H9 (cell line): ENCODE results near the gene CCR3. TPM values are rescaled to one million over a fixed set of nuclear protein-coding genes. Genes with fewer than 3 reads are reported as not detected.

Source experiments
- DNase-seq: peaks from one replicate; pipeline ENCODE4 v3.0.0-alpha.2; 2017
- H2AFZ ChIP-seq: one replicate; pipeline ENCODE4 v1.6.1; 2013; ENCODE audit warnings: mild to moderate bottlenecking, low read length, control low read depth, moderate library complexity
- H2AK5ac ChIP-seq: 2 replicates; pipeline ENCODE4 v1.6.1; 2013; ENCODE audit warnings: low read length, control low read depth, mixed read lengths; ENCODE audit not compliant: insufficient read length
- H2BK120ac ChIP-seq: one replicate; pipeline ENCODE4 v1.6.1; 2013; ENCODE audit warnings: low read depth, mild to moderate bottlenecking, low read length, control low read depth, inconsistent platforms; ENCODE audit not compliant: poor library complexity, severe bottlenecking
- H2BK12ac ChIP-seq: 2 replicates; pipeline ENCODE4 v1.6.1; 2013; ENCODE audit warnings: low read length, control low read depth, mixed read lengths, low read depth; ENCODE audit not compliant: insufficient read length
- H2BK15ac ChIP-seq: 2 replicates; pipeline ENCODE4 v1.6.1; 2013; ENCODE audit warnings: low read depth, low read length, control low read depth
- H2BK20ac ChIP-seq: one replicate; pipeline ENCODE4 v1.6.1; 2013; ENCODE audit warnings: low read depth, mild to moderate bottlenecking, low read length, control low read depth, inconsistent platforms; ENCODE audit not compliant: poor library complexity, severe bottlenecking
- H2BK5ac ChIP-seq: 2 replicates; pipeline ENCODE4 v1.6.1; 2013; ENCODE audit warnings: low read length, control low read depth, mixed read lengths; ENCODE audit not compliant: insufficient read length
- H3K14ac ChIP-seq: 2 replicates; pipeline ENCODE4 v1.6.1; 2013; ENCODE audit warnings: low read length, control low read depth; ENCODE audit not compliant: insufficient read depth
- H3K18ac ChIP-seq: 2 replicates; pipeline ENCODE4 v1.6.1; 2013; ENCODE audit warnings: low read depth, mild to moderate bottlenecking, mixed read lengths, low read length, control low read depth; ENCODE audit not compliant: insufficient read length
- H3K23ac ChIP-seq: 2 replicates; pipeline ENCODE4 v1.6.1; 2013; ENCODE audit warnings: low read length, control low read depth, mixed read lengths, low read depth; ENCODE audit not compliant: insufficient read length
- H3K23me2 ChIP-seq: 2 replicates; pipeline ENCODE4 v1.6.1; 2013; ENCODE audit warnings: low read depth, mild to moderate bottlenecking, mixed read lengths, low read length, control low read depth; ENCODE audit not compliant: insufficient read length, poor library complexity, severe bottlenecking
- H3K27ac ChIP-seq: 2 replicates; pipeline ENCODE4 v1.5.1; 2013; ENCODE audit warnings: low read length, control low read depth, mixed read lengths, low read depth; ENCODE audit not compliant: insufficient read length
- H3K27me3 ChIP-seq: 2 replicates; pipeline ENCODE4 v1.6.1; 2013; ENCODE audit warnings: low read length, control low read depth, inconsistent platforms; ENCODE audit not compliant: insufficient read depth
- H3K4ac ChIP-seq: 2 replicates; pipeline ENCODE4 v1.6.1; 2013; ENCODE audit warnings: low read depth, mild to moderate bottlenecking, control low read depth, inconsistent platforms, low read length, moderate library complexity
- H3K4me1 ChIP-seq: 2 replicates; pipeline ENCODE4 v1.6.1; 2013; ENCODE audit warnings: low read length, control low read depth, inconsistent platforms; ENCODE audit not compliant: insufficient read depth
- H3K4me2 ChIP-seq: 2 replicates; pipeline ENCODE4 v1.6.1; 2013; ENCODE audit warnings: low read length, control low read depth, mixed read lengths; ENCODE audit not compliant: insufficient read length, insufficient read depth
- H3K56ac ChIP-seq: 2 replicates; pipeline ENCODE4 v1.6.1; 2013; ENCODE audit warnings: low read depth, mild to moderate bottlenecking, mixed read lengths, low read length, control low read depth; ENCODE audit not compliant: insufficient read length
- H3K79me1 ChIP-seq: 2 replicates; pipeline ENCODE4 v1.6.1; 2013; ENCODE audit warnings: low read depth, mild to moderate bottlenecking, moderate library complexity, low read length, control low read depth, inconsistent platforms; ENCODE audit not compliant: insufficient read depth, poor library complexity, severe bottlenecking
- H3K79me2 ChIP-seq: 2 replicates; pipeline ENCODE4 v1.6.1; 2013; ENCODE audit warnings: low read length, control low read depth, inconsistent platforms; ENCODE audit not compliant: insufficient read depth
- H3K9ac ChIP-seq: 2 replicates; pipeline ENCODE4 v1.6.1; 2013; ENCODE audit warnings: low read length, control low read depth, mixed read lengths; ENCODE audit not compliant: insufficient read length; ENCODE audit errors: extremely low read depth
- H3K9me3 ChIP-seq: one replicate; pipeline ENCODE4 v1.6.1; 2013; ENCODE audit warnings: low read depth, low read length, inconsistent platforms; ENCODE audit not compliant: control insufficient read depth
- H3T11ph ChIP-seq: one replicate; pipeline ENCODE4 v1.6.1; 2013; ENCODE audit warnings: mild to moderate bottlenecking, low read length, control low read depth, inconsistent platforms
- H4K20me1 ChIP-seq: one replicate; pipeline ENCODE4 v1.6.1; 2013; ENCODE audit not compliant: control insufficient read depth, insufficient read length, insufficient read depth
- H4K5ac ChIP-seq: 2 replicates; pipeline ENCODE4 v1.6.1; 2013; ENCODE audit warnings: low read depth, mild to moderate bottlenecking, mixed read lengths, low read length, control low read depth; ENCODE audit not compliant: insufficient read length
- H4K8ac ChIP-seq: replicated peaks from 2 replicates; pipeline ENCODE4 v1.6.1; 2013; ENCODE audit warnings: low read length, control low read depth, mixed read lengths, low read depth; ENCODE audit not compliant: insufficient read length
- H4K91ac ChIP-seq: 2 replicates; pipeline ENCODE4 v1.6.1; 2013; ENCODE audit warnings: low read depth, mild to moderate bottlenecking, moderate library complexity, mixed read lengths, low read length, control low read depth; ENCODE audit not compliant: insufficient read length
- H3K27ac Mint-ChIP-seq, 3 experiments: 2 replicates in 2 of 3; 3 replicates in 1 of 3; pipeline ENCODE4 v1.8.0; 2020 to 2021; ENCODE audit warnings: mixed read lengths in 3 of 3, mild to moderate bottlenecking in 1 of 3, moderate library complexity in 1 of 3
- H3K27me3 Mint-ChIP-seq: 2 replicates; pipeline ENCODE4 v1.8.0; 2021; ENCODE audit warnings: low read depth, mild to moderate bottlenecking, moderate library complexity, mixed read lengths
- H3K36me3 Mint-ChIP-seq, 3 experiments: 2 replicates in 2 of 3; 3 replicates in 1 of 3; pipeline ENCODE4 v1.8.0; 2020 to 2021; ENCODE audit warnings: low read depth in 3 of 3, mixed read lengths in 3 of 3; ENCODE audit not compliant: insufficient read depth in 1 of 3
- H3K4me1 Mint-ChIP-seq, 2 experiments: 2 replicates each; pipeline ENCODE4 v1.8.0; 2020; ENCODE audit warnings: mixed read lengths in 2 of 2
- H3K4me3 Mint-ChIP-seq, 2 experiments: 2 replicates in 1 of 2; 3 replicates in 1 of 2; pipeline ENCODE4 v1.8.0; 2020 to 2021; ENCODE audit warnings: mild to moderate bottlenecking in 2 of 2, mixed read lengths in 2 of 2, moderate library complexity in 1 of 2
- H3K9me3 Mint-ChIP-seq, 2 experiments: 2 replicates in 1 of 2; 3 replicates in 1 of 2; pipeline ENCODE4 v1.8.0; 2020; ENCODE audit warnings: mild to moderate bottlenecking in 2 of 2, mixed read lengths in 2 of 2, moderate library complexity in 1 of 2
- CTCF ChIP-seq: fragments of 200-600 bp; sonication (generic); conservative IDR thresholded peaks from 3 replicates; pipeline ENCODE4 v1.8.0; 2021; ENCODE audit warnings: antibody characterized with exemption, mild to moderate bottlenecking
- WGBS: extraction: QIAGEN DNeasy Blood & Tissue Kit; methylation state at CpG from one replicate; pipeline ENCODE4 v1.1.7; 2013; ENCODE audit warnings: missing lambda C conversion rate, low lambda C conversion rate, mixed read lengths; ENCODE audit not compliant: insufficient read length; ENCODE audit errors: extremely low coverage; 5-methylcytosine and 5-hydroxymethylcytosine counted together
- total RNA-seq: library from RNA; stranded (reverse); gene quantifications from 2 replicates; pipeline ENCODE4 v1.2.1, GENCODE V29; 2021

CCR3 gene
- total RNA-seq, 1 experiment from 2014 or later: not detected

GRCh38 chr3:46205286-46205960 lies 36.8 kb upstream of the CCR3 start:
- H3K27me3 ChIP-seq: no peaks in the 10 kb centered on the region
- no peak for TF ChIP-seq CTCF

More at GRCh38 chr3:46205286-46205960, 36.8 kb upstream of the CCR3 start:
- DNase-seq: no peak
- no peak overlapping the region for H3K23ac ChIP-seq
- no CpG with 5 or more reads among the region's 2 CpGs for WGBS
- H3K9me3 ChIP-seq: no peaks in the 10 kb centered on the region
- no peak overlapping the region for H2BK120ac ChIP-seq
- no peak overlapping the region for H3K18ac ChIP-seq
- no peaks in the 10 kb centered on the region for H3K79me2 ChIP-seq
- H3K4ac ChIP-seq: no peak overlapping the region
- Mint-ChIP-seq H3K36me3 (no peaks in the 10 kb centered on the region), H3K27ac (peak overlapping the region in 1 of 3 experiments; percentile 65; a peak in 1 of 7 replicates), H3K27me3 (peaks cover 7% of the 10 kb centered on the region), H3K4me3 (no peak overlapping the region), H3K4me1 (peaks cover 11 to 17% of the 10 kb centered on the region in 2 experiments), H3K9me3 (no peaks in the 10 kb centered on the region)
- no peak overlapping the region for H2BK20ac ChIP-seq
- H3K79me1 ChIP-seq: no peaks in the 10 kb centered on the region
- H2BK5ac ChIP-seq: no peak overlapping the region
- no peak overlapping the region for H3K9ac ChIP-seq
- no peak overlapping the region for H2AFZ ChIP-seq
- no peak overlapping the region for H4K8ac ChIP-seq
- no peak overlapping the region for H4K91ac ChIP-seq
- no peak overlapping the region for H4K5ac ChIP-seq
- no peaks in the 10 kb centered on the region for H4K20me1 ChIP-seq
- no peak overlapping the region for H3T11ph ChIP-seq
- no peak overlapping the region for H3K56ac ChIP-seq
- H2AK5ac ChIP-seq: no peak overlapping the region
- no peak overlapping the region for H2BK12ac ChIP-seq
- no peak overlapping the region for H3K4me2 ChIP-seq
- H3K4me1 ChIP-seq: 0 out of 2 replicates have a peak, but pooled peaks cover 2% of the 10 kb centered on the region
- no peak overlapping the region for H3K27ac ChIP-seq
- H3K14ac ChIP-seq: no peak overlapping the region
- H3K23me2 ChIP-seq: no peaks in the 10 kb centered on the region
- H2BK15ac ChIP-seq: no peak overlapping the region
